Neural cell (in vitro differentiated cells): ENCODE results near the gene VPS13D. TPM values are rescaled to one million over a fixed set of nuclear protein-coding genes. Genes with fewer than 3 reads are reported as not detected.

Source experiments
- H2AFZ ChIP-seq: fragments of 200-600, 300-800 bp; sonication (generic), shearing (Covaris generic); 2 replicates; pipeline ENCODE4 v1.6.0; 2014; ENCODE audit warnings: low read depth, mild to moderate bottlenecking, antibody characterized with exemption, low read length, moderate library complexity
- H3F3A ChIP-seq: fragments of 200-600 bp; shearing (Covaris generic); 2 replicates; pipeline ENCODE4 v1.6.1; 2016; ENCODE audit warnings: mild to moderate bottlenecking, moderate library complexity, mixed read lengths, antibody characterized with exemption, low read length; ENCODE audit not compliant: insufficient read depth, poor library complexity, severe bottlenecking
- H3K27ac ChIP-seq: fragments of 200-600, 300-800 bp; sonication (generic), shearing (Covaris generic); 2 replicates; pipeline ENCODE4 v1.5.1; 2014; ENCODE audit warnings: mild to moderate bottlenecking, low read length, moderate library complexity
- H3K27me3 ChIP-seq: fragments of 300-800, 200-600 bp; sonication (generic), shearing (Covaris generic); 2 replicates; pipeline ENCODE4 v1.6.0; 2014; ENCODE audit warnings: mild to moderate bottlenecking, low read depth, low read length, moderate library complexity; ENCODE audit not compliant: insufficient read depth
- H3K36me3 ChIP-seq: fragments of 300-800, 200-600 bp; sonication (generic), shearing (Covaris generic); 2 replicates; pipeline ENCODE4 v1.5.1; 2014; ENCODE audit warnings: mild to moderate bottlenecking, antibody characterized with exemption, low read length, moderate library complexity; ENCODE audit not compliant: insufficient read depth
- H3K4me2 ChIP-seq: fragments of 300-800, 200-600 bp; sonication (generic), shearing (Covaris generic); 2 replicates; pipeline ENCODE4 v1.6.0; 2014; ENCODE audit warnings: mild to moderate bottlenecking, low read length
- H3K4me3 ChIP-seq: fragments of 300-800, 200-600 bp; sonication (generic), shearing (Covaris generic); 2 replicates; pipeline ENCODE4 v1.5.1; 2014; ENCODE audit warnings: mild to moderate bottlenecking, low read length, moderate library complexity
- H3K79me2 ChIP-seq: fragments of 200-600 bp; shearing (Covaris generic); replicated peaks from 2 replicates; pipeline ENCODE4 v1.6.0; 2014; ENCODE audit warnings: mild to moderate bottlenecking, low read length, moderate library complexity; ENCODE audit not compliant: insufficient read depth
- H3K9ac ChIP-seq: fragments of 300-800, 200-600 bp; sonication (generic), shearing (Covaris generic); 2 replicates; pipeline ENCODE4 v1.6.1; 2016; ENCODE audit warnings: mild to moderate bottlenecking, low read length, mixed read lengths
- H3K9me2 ChIP-seq: fragments of 200-600 bp; shearing (Covaris generic); 2 replicates; pipeline ENCODE4 v1.6.1; 2016; ENCODE audit warnings: mild to moderate bottlenecking, low read length, mixed read lengths; ENCODE audit not compliant: insufficient read depth
- H3K9me3 ChIP-seq: fragments of 200-600, 300-800 bp; sonication (generic), shearing (Covaris generic); 2 replicates; pipeline ENCODE4 v1.6.1; 2016; ENCODE audit warnings: mild to moderate bottlenecking, mixed run types, low read length, moderate library complexity, mixed read lengths
- H4K20me1 ChIP-seq: fragments of 200-600 bp; shearing (Covaris generic); 2 replicates; pipeline ENCODE4 v1.6.1; 2016; ENCODE audit warnings: mild to moderate bottlenecking, mixed run types; ENCODE audit not compliant: insufficient read depth
- CTCF ChIP-seq: fragments of 450-650 bp; IDR thresholded peaks from 2 replicates; pipeline ENCODE4 v1.5.1; 2014; ENCODE audit warnings: antibody characterized with exemption, mild to moderate bottlenecking, moderate library complexity; ENCODE audit not compliant: poor library complexity, severe bottlenecking
- EP300 ChIP-seq: fragments of 450-650 bp; conservative IDR thresholded peaks from 2 replicates; pipeline ENCODE4 v1.6.1; 2014; ENCODE audit warnings: antibody characterized with exemption, mild to moderate bottlenecking, moderate library complexity; ENCODE audit not compliant: poor library complexity, severe bottlenecking
- EZH2 ChIP-seq: fragments of 200-600, 300-800 bp; shearing (Covaris generic), sonication (generic); IDR thresholded peaks from 2 replicates; pipeline ENCODE4 v1.6.1; 2014; ENCODE audit warnings: antibody characterized with exemption, low read length, borderline replicate concordance, mild to moderate bottlenecking; ENCODE audit not compliant: insufficient read depth, poor library complexity, severe bottlenecking
- MXI1 ChIP-seq: fragments of 450-650 bp; conservative IDR thresholded peaks from 2 replicates; pipeline ENCODE4 v1.6.1; 2014; ENCODE audit warnings: antibody characterized with exemption, mild to moderate bottlenecking; ENCODE audit not compliant: poor library complexity, severe bottlenecking
- POLR2AphosphoS5 ChIP-seq: IDR thresholded peaks from 2 replicates; pipeline ENCODE4 v1.6.1; 2012
- RAD21 ChIP-seq: fragments of 450-650 bp; conservative IDR thresholded peaks from 2 replicates; pipeline ENCODE4 v1.6.1; 2014; ENCODE audit warnings: antibody characterized with exemption, mild to moderate bottlenecking, moderate library complexity
- REST ChIP-seq: IDR thresholded peaks from 2 replicates; pipeline ENCODE4 v1.6.1; 2012; ENCODE audit warnings: borderline replicate concordance
- SMC3 ChIP-seq: fragments of 450-650 bp; conservative IDR thresholded peaks from 2 replicates; pipeline ENCODE4 v1.6.1; 2014; ENCODE audit warnings: antibody characterized with exemption, mild to moderate bottlenecking, moderate library complexity; ENCODE audit not compliant: poor library complexity
- TAF1 ChIP-seq: IDR thresholded peaks from 2 replicates; pipeline ENCODE4 v1.6.1; 2012; ENCODE audit warnings: low read depth
- polyA plus RNA-seq: library from polyadenylated mRNA; depleted of rRNA; stranded (reverse); fragments of >200 nt; gene quantifications from 2 replicates; pipeline ENCODE4 v1.2.3, GENCODE V29; 2014

VPS13D gene
- polyA plus RNA-seq, 1 donor from 2014 or later = 24.5 TPM

- no peaks in the 10 kb centered on the region for H3K9me2 ChIP-seq
- H3K9me3 ChIP-seq = peaks cover 3% of the 10 kb centered on the region
- no peaks in the 10 kb centered on the region for H3K79me2 ChIP-seq
- no peaks in the 10 kb centered on the region for H3F3A ChIP-seq
- no peak overlapping the region for H2AFZ ChIP-seq
- H3K4me2 ChIP-seq = no peak overlapping the region
- no peaks in the 10 kb centered on the region for H4K20me1 ChIP-seq
- TF ChIP-seq MXI1 (no peak), RAD21 (no peak), TAF1 (no peak), REST (no peak)
- H3K9ac ChIP-seq = no peak overlapping the region
- H3K36me3 ChIP-seq = peaks cover 10% of the 10 kb centered on the region
- H3K27me3 ChIP-seq = no peaks in the 10 kb centered on the region
- H3K27ac ChIP-seq = no peak overlapping the region
- H3K4me3 ChIP-seq = no peak overlapping the region
These were observed 179.9 kb downstream of the VPS13D start for GRCh38 chr1:12409681-12410080.

GRCh38 chr1:12410351-12410750, 180.5 kb downstream of the VPS13D start:
- Histone ChIP-seq H3K36me3 (peaks cover 10% of the 10 kb centered on the region), H3K27me3 (no peaks in the 10 kb centered on the region), H2AFZ (no peak overlapping the region), H3K4me3 (no peak overlapping the region), H3K9me3 (peaks cover 3% of the 10 kb centered on the region), H3F3A (no peaks in the 10 kb centered on the region), H3K4me2 (no peak overlapping the region), H3K79me2 (no peaks in the 10 kb centered on the region), H3K27ac (no peak overlapping the region), H3K9me2 (no peaks in the 10 kb centered on the region), H3K9ac (no peak overlapping the region), H4K20me1 (no peaks in the 10 kb centered on the region)
- TF ChIP-seq EZH2 (no peak), REST (no peak), RAD21 (no peak), SMC3 (no peak), TAF1 (no peak), CTCF (no peak), POLR2AphosphoS5 (no peak), EP300 (no peak), MXI1 (no peak)
